Activated effector memory CD4-positive, alpha-beta T cell treated with Interleukin-2 at 50 U/mL for 16 hours (primary cell): Measurements from ENCODE around the gene ATAD3B.
"Not testable (repeated sequence)": the region's sequence is repeated elsewhere in the genome, so short reads cannot be mapped to it uniquely, and the experiment has no call there.

Experiments used
- DNase-seq: peaks from one replicate; pipeline ENCODE4 v3.0.0-alpha.2; 2020

ATAD3B gene

GRCh38 chr1:1482856-1483255 is 11.3 kb downstream of the ATAD3B start:
- DNase-seq = no peak

GRCh38 chr1:1483714-1484113 is 12.1 kb downstream of the ATAD3B start:
- no peak for DNase-seq

GRCh38 chr1:1484976-1485750 is 13.6 kb downstream of the ATAD3B start:
- DNase-seq = not testable (repeated sequence)

DNA sequence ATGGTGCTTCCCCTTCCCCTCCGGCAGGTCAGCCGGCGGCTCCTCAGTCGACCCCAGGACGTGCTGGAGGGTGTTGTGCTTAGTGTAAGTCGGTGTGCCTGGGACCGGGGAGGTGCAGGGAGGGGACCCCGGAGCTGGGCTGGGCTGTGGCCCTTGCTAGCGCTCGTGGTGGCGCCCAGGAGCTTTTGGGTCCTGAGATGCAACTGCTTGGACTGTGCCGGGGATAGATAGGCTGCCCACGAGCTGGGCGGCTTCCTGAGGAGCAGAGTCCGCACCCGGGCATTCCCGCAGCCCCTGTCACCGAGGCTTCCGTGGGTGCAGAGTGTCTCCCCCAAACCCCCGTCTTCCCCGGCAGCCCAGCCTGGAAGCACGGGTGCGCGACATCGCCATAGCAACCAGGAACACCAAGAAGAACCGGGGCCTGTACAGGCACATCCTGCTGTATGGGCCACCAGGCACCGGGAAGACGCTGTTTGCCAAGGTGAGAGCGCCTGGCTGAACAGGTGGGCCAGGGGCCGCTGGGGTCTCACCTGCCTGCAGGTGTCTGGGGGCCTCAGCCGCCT is 14.3 kb downstream of the ATAD3B start:
- not testable (repeated sequence) for DNase-seq

DNA sequence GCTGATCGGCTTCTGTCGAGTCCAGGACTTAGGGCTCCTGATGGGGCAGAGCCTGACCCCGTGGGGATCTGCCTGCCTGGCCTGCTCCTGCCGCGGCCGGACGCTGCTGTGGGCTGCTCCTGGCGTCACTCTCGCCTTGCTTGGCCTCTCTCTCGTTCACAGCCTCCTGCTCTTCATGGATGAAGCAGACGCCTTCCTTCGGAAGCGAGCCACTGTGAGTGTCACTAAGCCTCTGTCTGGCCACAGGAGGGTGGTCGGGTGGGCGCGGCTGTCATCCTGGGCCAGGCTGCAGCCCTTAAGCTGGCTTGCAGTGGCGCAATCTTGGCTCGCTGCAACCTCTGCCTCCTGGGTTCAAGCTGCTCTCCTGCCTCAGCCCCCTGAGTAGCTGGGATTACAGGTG is 16.1 kb downstream of the ATAD3B start:
- no peak for DNase-seq

DNA sequence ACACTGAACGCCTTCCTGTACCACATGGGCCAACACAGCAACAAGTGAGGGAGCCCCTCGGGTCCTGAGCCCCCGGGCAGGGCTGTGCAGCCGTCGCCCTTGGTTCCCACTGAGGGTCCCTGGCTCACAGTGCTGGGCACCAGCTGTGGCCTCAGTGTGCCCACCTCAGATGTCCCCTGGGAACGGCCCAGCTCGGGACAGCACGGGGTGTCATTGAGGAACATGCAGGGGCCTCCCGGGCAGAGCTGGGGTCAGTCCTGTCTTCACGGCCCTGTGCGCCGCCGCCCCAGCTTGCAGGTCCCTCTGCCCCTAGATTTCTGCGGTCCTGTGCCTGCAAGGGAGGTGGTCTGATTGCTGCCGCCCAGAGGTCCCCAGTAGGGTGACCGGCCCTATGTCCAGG is 17.7 kb downstream of the ATAD3B start:
- no peak for DNase-seq

- no peak for DNase-seq
Observed at GRCh38 chr1:1489861-1490260, 18.3 kb downstream of the ATAD3B start.

DNA sequence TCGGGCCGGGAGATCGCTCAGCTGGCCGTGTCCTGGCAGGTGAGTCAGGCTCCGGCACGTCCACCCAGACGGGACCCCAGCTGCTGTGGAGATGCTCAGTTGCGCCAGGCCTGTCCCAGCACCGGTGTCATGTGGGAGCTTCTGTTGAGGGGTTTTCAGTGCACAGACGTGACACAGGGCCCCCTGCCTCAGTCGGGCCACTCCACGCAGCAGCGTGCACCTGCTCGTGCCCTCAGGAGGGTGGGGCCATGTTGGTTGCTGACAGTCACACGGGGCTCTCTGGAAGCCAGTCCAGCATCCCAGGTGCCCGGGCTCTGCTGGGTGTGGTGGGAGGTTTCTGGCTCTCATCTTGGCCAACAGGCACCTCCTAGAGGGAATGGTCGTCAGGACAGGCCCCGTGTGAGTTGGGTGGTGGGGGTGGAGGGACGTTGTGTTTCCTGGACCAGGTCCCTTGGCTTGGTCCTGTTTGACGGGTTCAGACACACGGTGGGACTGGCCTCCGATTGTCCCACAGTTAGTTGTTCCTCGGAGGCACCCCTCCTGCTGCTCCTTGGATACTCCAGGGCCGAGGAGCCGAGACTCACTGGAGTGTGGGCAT is 19.2 kb downstream of the ATAD3B start:
- DNase-seq = no peak

- no peak for DNase-seq
Observed at GRCh38 chr1:1491601-1492000, 20.0 kb downstream of the ATAD3B start.

GRCh38 chr1:1494311-1494710 is 22.7 kb downstream of the ATAD3B start:
- not testable (repeated sequence) for DNase-seq

GRCh38 chr1:1495461-1495975 is 24.0 kb downstream of the ATAD3B start:
- not testable (repeated sequence) for DNase-seq

- DNase-seq = peak; percentile 70
Observed at GRCh38 chr1:1504777-1505365, 33.3 kb downstream of the ATAD3B start.

DNA sequence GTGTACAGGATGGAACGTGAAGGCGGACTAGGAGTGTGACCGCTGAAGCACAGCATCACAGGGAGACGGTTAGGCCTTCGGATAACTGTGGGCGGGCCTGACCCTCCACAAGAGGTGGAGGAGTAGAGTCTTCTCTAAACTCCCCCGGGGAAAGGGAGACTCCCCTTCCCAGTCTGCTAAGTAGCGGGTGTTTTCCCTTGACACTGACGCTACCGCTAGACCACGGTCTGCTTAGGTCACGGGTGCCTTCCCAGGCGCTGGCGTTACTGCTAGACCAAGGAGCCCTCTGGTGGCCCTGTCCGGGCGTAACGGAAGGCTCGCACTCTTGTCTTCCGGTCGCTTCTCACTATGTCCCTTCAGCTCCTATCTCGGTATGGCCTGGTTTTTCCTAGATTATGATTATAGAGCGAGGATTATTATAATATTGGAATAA is 33.8 kb downstream of the ATAD3B start:
- not testable (repeated sequence) for DNase-seq

DNA sequence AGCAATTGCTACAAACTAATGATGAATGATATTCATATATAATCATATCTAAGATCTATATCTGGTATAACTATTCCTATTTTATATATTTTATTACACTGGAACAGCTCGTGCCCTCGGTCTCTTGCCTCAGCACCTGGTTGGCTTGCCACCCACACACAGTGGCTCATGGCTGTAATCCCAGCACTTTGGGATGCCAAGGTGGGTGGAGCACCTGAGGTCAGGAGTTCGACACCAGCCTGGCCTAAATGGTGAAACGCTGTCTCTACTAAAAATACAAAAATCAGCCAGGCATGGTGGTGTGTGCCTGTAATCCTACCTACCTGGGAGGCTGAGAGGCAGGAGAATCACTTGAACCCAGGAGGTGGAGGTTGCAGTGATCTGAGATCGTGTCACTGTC is 34.2 kb downstream of the ATAD3B start:
- not testable (repeated sequence) for DNase-seq

DNA sequence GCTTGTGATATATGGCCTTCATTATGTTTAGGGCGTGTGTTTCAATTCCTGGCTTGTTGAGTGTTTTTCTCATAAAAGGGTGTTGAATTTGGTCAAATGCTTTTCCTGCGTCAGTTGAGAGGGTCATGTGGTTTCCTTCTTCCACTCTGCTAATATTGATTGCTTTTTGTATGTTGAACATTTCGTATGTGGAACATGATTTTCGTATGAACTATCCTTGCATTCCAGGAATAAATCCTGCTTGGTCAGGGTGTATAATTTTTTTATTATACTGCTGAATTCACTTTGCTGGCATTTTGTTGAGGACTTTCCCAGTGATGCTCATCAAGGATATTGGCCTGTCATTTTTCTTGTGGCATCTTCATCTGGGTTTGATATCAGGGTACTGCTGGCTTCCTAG is 35.7 kb downstream of the ATAD3B start:
- no peak for DNase-seq

DNA sequence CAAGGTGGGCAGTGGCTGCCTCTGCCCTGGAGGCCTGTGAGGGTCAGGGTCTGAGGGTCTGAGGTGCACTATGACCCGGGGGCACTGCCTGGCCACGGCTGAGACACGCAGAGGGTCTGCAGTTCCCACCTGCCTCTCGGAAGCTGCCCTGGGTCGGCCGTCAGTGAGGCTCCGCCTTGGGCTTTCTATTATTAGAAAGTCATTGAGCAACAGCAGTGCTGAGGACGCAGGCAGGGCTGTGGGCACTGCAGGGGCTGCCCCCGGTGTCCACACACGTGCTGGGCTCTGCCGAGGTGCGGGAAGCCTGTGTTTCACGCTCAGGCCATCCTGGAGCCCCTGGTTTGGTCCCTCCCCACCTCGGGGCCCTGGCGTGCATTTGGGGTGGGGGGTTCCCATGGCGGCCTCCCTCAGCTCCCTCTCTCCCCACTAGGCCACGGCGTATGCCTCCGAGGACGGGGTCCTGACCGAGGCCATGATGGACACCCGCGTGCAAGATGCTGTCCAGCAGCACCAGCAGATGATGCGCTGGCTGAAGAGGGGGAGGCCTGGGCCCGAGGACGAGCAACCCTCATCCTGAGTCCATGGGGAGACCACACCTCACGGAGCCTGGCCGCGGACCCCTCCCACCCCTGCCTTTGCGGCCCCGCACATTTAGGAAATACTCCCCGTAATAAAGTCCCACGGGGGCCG is 37.4 kb downstream of the ATAD3B start:
- not testable (repeated sequence) for DNase-seq

DNA sequence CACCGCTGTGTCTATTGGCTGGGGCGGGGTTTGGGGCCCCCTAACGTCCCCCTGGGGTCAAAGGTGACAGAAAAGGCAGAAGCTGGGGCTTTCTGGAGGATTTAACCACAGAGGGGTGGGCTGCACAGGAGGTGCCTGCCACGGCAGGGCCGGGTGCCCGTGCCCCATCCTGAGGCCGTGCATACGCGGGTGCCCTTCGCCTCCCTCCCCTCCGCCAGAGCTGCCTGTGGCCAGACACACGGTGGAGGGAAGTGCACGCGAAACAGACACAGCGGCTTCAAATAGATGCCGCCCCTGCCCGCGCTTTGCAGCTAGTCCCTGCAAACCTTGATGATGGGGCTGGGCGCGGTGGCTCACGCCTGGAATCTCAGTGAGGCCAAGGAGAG is 37.9 kb downstream of the ATAD3B start:
- DNase-seq = not testable (repeated sequence)

DNA sequence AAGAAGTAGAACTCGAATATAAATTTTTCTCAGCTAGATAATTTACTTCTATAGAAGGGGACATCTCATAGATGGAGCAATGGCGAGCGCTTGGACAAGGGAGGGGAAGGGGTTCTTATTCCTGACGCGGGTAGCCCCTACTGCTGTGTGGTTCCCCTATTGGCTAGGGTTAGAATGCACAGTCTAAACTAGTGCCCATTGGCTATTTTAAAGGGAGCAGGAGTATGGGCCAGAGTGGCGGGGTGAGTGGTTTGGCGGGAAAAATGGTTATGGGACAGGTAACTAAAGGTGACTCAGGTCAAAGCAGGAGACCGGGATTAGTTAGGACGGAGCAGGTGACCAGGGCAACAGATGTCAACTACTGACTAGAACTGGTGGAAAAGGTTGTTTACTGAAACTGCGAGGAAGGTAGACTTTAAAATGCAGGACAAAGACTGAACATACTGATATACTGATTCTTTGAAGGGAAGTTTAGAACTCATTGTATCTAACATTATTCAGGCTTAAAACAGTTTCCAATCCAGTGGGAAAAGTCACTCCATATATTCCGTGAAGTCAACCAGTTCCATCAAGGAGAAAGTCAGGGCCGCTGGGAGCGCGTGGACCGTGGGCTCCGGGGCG is 39.5 kb downstream of the ATAD3B start:
- no peak for DNase-seq

- peak; percentile 91 for DNase-seq
Observed at GRCh38 chr1:1511533-1512285, 40.1 kb downstream of the ATAD3B start, which contains the start of gene ATAD3A. TSS of gene ATAD3A (plus strand) at chr1:1512162. CDS start at chr1:1512269, 107 bp downstream.

DNA sequence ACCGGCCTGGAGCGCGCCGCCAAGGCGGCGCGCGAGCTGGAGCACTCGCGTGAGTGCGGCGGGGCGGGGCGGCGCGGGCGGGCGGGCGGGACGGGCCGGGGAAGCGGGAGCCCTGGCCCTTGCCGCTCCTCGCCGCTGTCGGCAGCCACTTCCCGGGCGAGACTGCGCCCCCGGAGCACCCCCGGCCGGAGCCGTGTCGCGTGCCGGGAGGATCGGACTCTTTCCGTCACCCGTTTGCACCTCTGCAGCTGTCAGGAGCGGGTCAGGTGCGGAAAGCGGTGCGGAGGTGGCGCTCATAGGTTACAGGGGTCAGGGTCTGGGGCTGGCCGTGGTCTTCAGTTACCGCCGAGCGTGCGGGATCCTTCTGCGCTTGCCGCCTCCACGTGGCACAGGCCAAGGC is 40.9 kb downstream of the ATAD3B start:
- DNase-seq = peak; percentile 11

GRCh38 chr1:1513675-1514074 is 42.1 kb downstream of the ATAD3B start:
- DNase-seq = not testable (repeated sequence)

- not testable (repeated sequence) for DNase-seq
Observed at GRCh38 chr1:1514376-1514775, 42.8 kb downstream of the ATAD3B start.
